K562 (cell line): ENCODE data around the gene MGA. TPM values are rescaled to one million over a fixed set of nuclear protein-coding genes. Genes with fewer than 3 reads are reported as not detected.

Experiments
- ATF1 ChIP-seq, 2 experiments: fragments of 450-650 bp in 1 of 2; IDR thresholded peaks; 2 replicates each; pipeline ENCODE4 v1.6.1; 2016; ENCODE audit warnings: missing compliant biosample characterization in 1 of 2, missing genetic modification characterization in 1 of 2
- CBX8 ChIP-seq: fragments of 200-600 bp; sonication (generic); IDR thresholded peaks from 2 replicates; pipeline ENCODE4 v1.6.1; 2012; ENCODE audit warnings: borderline replicate concordance, mixed run types, low read depth, mild to moderate bottlenecking, moderate library complexity, mixed read lengths, low read length, control low read depth, inconsistent platforms; ENCODE audit not compliant: poor library complexity, severe bottlenecking; ENCODE audit errors: extremely low read depth
- HSF4 ChIP-seq: fragments of 250-450 bp; sonication (Bioruptor Pico); IDR thresholded peaks from 2 replicates; pipeline ENCODE4 v2.1.2; 2022; ENCODE audit warnings: mild to moderate bottlenecking, moderate library complexity, borderline replicate concordance
- MXI1 ChIP-seq: IDR thresholded peaks from 2 replicates; pipeline ENCODE4 v1.6.1; 2011; ENCODE audit warnings: low read depth, mild to moderate bottlenecking, improper control_type of control experiment, low read length
- NR2C2 ChIP-seq, 2 experiments: fragments of 200-800 bp in 1 of 2; sonication (Bioruptor generic) in 1 of 2; sonication (generic) in 1 of 2; formaldehyde crosslinking in 1 of 2; IDR thresholded peaks; 2 replicates each; pipeline versions ENCODE4 v1.6.1 to v1.8.0; 2016 to 2022; ENCODE audit warnings: mild to moderate bottlenecking in 1 of 2, missing compliant biosample characterization in 1 of 2, missing genetic modification characterization in 1 of 2, missing genetic modification reagents in 1 of 2
- PHB2 ChIP-seq: fragments of 450-650 bp; IDR thresholded peaks from 2 replicates; pipeline ENCODE4 v1.6.1; 2017; ENCODE audit warnings: low read depth
- SPI1 ChIP-seq: IDR thresholded peaks from 2 replicates; pipeline ENCODE4 v1.6.1; 2011; ENCODE audit warnings: low read depth, low read length, control low read depth, borderline replicate concordance
- SRSF3 ChIP-seq: fragments of 200-400 bp; formaldehyde crosslinking; IDR thresholded peaks from 2 replicates; pipeline ENCODE4 v1.6.1; 2016; ENCODE audit warnings: mild to moderate bottlenecking, low read length, moderate library complexity; ENCODE audit not compliant: insufficient read depth
- TBP ChIP-seq: optimal IDR thresholded peaks from 2 replicates; pipeline ENCODE3; 2011; ENCODE audit warnings: low read depth, low read length, improper control_type of control experiment
- THRAP3 ChIP-seq: fragments of 450-650 bp; IDR thresholded peaks from 2 replicates; pipeline ENCODE4 v1.6.1; 2016; ENCODE audit warnings: mild to moderate bottlenecking, inconsistent platforms, borderline replicate concordance
- ZFP1 ChIP-seq: fragments of 450-650 bp; formaldehyde crosslinking; IDR thresholded peaks from 2 replicates; pipeline ENCODE4 v1.4.0; 2020; ENCODE audit warnings: mild to moderate bottlenecking, mixed read lengths
- polyA plus RNA-seq, 8 experiments: library from polyadenylated mRNA; depleted of rRNA in 4 of 8; stranded (reverse) in 5 of 8; unstranded in 3 of 8; fragments of >200 nt; fragmentation: Nextera tagmentation in 2 of 8; fragmentation: Illumina TruSeq in 1 of 8; extraction: Ambion mirVana in 2 of 8; extraction: Trizol in 1 of 8; gene quantifications; 2 replicates each; pipeline versions ENCODE4 v1.2.1 to v1.2.3, GENCODE V29; 2011 to 2014; ENCODE audit warnings: inconsistent platforms in 1 of 8, missing spikeins in 1 of 8
- total RNA-seq, 7 experiments: library from RNA; depleted of rRNA in 6 of 7; stranded (reverse); fragments of >200 nt in 6 of 7; fragmentation: Illumina TruSeq in 2 of 7; extraction: Trizol in 2 of 7; gene quantifications; 2 replicates each; pipeline versions ENCODE4 v1.2.1 to v1.2.3, GENCODE V29; 2011 to 2021; ENCODE audit warnings: low replicate concordance in 1 of 7
- TF ChIP-seq, protein P1 (sequence below): fragments of 450-650 bp; formaldehyde crosslinking; IDR thresholded peaks from 2 replicates; pipeline ENCODE4 v1.4.0; 2022; ENCODE audit warnings: missing genetic modification characterization
- TF ChIP-seq, protein P2 (sequence below): sonication (generic); formaldehyde crosslinking; IDR thresholded peaks from 2 replicates; pipeline ENCODE4 v1.9.0; 2022; ENCODE audit warnings: mild to moderate bottlenecking, missing genetic modification reagents
- TF ChIP-seq, protein P3 (sequence below): fragments of 450-650 bp; IDR thresholded peaks from one replicate; pipeline ENCODE4 v1.6.1; 2018; ENCODE audit warnings: mild to moderate bottlenecking, moderate library complexity; ENCODE audit not compliant: partially characterized antibody

Gene MGA
- total and polyA plus RNA-seq, 9 of the 15 experiments (the other 6 are each of a cell fraction or from before 2014, with no cell fraction given), result 4.7 to 56.1 (median 21.1) TPM

DNA sequence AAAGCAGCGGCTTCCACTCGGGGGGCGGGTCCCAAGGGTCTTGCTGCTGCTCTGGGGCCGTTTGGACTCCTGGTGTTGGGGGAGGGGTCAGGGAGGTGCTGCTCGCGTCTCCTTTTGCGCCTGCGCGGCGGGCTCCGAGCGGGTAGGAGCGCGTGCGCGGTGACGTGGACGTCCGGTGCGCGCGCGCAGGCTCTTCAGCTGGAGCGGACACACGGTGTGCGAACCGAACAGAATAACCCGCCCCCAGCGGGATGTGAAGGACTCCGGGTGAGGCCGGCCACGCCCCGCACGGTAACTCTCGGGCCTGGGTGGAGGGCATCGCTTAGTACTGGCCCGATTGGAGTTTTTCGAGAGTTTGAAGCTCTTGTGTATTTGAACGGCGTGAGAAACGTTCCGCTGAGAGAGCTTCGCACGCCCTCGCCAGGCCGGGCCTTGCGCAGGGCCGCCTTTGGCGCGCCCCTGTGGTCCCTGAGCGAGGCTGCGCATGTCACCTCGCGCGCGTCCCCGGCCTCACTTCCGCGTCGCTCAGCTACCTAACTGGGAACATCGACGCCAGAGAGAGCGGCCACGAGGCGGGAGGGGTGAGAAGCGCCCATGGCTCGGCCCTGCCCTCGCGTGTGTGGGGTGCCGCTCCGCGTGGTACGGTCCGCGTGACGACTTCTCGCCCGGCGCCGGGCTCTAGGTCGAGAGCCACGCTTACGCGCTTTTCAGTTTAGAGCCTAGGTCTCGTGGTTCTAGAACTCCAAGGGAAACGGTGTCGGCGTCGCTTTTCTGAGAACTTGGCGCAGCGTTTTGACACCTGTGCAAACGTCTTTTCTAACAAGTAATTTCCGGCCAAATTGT, at the start of gene MGA (continued):
- peak; percentile 60 for TF ChIP-seq TBP
- no peak for TF ChIP-seq PHB2
- TF ChIP-seq, protein P1, sequence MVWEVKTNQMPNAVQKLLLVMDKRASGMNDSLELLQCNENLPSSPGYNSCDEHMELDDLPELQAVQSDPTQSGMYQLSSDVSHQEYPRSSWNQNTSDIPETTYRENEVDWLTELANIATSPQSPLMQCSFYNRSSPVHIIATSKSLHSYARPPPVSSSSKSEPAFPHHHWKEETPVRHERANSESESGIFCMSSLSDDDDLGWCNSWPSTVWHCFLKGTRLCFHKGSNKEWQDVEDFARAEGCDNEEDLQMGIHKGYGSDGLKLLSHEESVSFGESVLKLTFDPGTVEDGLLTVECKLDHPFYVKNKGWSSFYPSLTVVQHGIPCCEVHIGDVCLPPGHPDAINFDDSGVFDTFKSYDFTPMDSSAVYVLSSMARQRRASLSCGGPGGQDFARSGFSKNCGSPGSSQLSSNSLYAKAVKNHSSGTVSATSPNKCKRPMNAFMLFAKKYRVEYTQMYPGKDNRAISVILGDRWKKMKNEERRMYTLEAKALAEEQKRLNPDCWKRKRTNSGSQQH (CRISPR knock-in tag), result no peak
- TF ChIP-seq ATF1 (CRISPR knock-in tag; IDR thresholded peaks at IDR 0.05), result peak; percentile 45; the same call in 1 of the 2 replicates
- TF ChIP-seq ATF1 (tag; IDR thresholded peaks at IDR 0.05), result peak; percentile 94
- TF ChIP-seq MXI1, result no peak
- TF ChIP-seq SRSF3, result no peak
- TF ChIP-seq ZFP1 (CRISPR knock-in tag), result no peak
- TF ChIP-seq, protein P2, sequence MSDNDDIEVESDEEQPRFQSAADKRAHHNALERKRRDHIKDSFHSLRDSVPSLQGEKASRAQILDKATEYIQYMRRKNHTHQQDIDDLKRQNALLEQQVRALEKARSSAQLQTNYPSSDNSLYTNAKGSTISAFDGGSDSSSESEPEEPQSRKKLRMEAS (CRISPR knock-in tag), result peak; percentile 100
- peak; percentile 92 for TF ChIP-seq NR2C2 (CRISPR knock-in tag; IDR thresholded peaks at IDR 0.05)
- TF ChIP-seq NR2C2 (tag; IDR thresholded peaks at IDR 0.05), result peak; percentile 45; the same call in 1 of the 2 replicates
- no peak; the same call in 1 of the 2 replicates for TF ChIP-seq HSF4 (CRISPR knock-in tag)
- no peak for TF ChIP-seq THRAP3
- TF ChIP-seq CBX8, result no peak
- TF ChIP-seq SPI1, result peak; percentile 69; the same call in 1 of the 2 replicates
- TF ChIP-seq, protein P3, sequence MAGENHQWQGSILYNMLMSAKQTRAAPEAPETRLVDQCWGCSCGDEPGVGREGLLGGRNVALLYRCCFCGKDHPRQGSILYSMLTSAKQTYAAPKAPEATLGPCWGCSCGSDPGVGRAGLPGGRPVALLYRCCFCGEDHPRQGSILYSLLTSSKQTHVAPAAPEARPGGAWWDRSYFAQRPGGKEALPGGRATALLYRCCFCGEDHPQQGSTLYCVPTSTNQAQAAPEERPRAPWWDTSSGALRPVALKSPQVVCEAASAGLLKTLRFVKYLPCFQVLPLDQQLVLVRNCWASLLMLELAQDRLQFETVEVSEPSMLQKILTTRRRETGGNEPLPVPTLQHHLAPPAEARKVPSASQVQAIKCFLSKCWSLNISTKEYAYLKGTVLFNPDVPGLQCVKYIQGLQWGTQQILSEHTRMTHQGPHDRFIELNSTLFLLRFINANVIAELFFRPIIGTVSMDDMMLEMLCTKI, result no peak
